CMK (cell line): ENCODE data around the gene GLIS1.

Experiments
- DNase-seq: peaks from one replicate; pipeline ENCODE4 v3.0.0-alpha.2; 2010; ENCODE audit warnings: low read depth

Gene GLIS1

DNA sequence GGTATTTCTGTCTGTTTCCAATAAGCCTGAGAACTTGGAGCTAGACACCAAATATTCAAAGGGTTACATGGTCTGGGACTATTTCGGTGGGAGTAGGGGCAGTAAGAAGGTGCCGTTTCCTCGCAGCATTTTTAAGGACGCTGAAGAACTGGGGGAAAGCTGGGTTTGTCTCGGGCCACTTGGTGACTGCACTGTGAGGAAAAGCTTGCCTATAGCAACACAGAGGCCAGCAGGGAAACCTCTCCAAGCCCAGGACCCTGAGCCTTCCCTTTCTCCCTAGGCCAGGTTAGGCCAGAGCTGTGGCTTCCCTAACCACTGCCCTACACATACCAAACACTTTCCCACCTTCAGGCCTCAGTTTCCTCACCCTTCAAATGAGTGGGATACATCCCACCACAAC is 3.3 kb downstream of the GLIS1 start:
- DNase-seq: no peak

- DNase-seq: no peak
Observed at GRCh38 chr1:53735261-53735660, 3.7 kb downstream of the GLIS1 start.

GRCh38 chr1:53734650-53735211 is 4.2 kb downstream of the GLIS1 start:
- DNase-seq: no peak

DNA sequence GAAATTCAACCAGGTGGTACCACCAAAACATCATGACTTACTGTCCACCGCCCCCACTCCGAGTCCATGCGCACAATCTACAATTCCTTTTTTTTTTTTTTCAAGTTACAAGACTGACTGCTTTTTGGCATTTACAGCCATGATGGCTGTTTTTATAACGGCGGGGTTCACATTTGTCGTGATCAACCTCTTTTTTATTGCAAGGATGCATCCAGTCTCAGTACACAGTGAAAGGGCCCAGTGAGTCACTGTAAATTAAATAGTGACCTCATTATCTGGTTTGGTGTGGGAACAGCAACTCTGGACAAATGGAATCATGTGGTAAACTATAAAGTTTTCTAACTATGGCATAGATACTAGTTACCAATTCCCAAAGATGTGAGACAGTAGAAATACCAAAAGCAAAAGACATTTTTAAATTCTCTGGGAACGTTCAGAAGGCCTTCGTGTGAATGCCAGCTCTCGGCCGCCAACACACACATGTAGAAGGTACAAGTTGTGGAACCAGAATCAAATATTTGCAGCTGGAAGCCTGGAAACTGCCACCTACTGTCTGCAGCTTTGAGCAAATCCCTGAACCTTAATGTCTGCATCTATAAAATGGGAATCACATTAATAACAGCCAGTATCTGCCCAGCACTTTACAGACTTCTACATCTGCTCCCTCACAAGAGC is 4.9 kb downstream of the GLIS1 start:
- no peak for DNase-seq

GRCh38 chr1:53733447-53733931 is 5.5 kb downstream of the GLIS1 start:
- no peak for DNase-seq

- no peak for DNase-seq
Observed at GRCh38 chr1:53732912-53733317, 6.0 kb downstream of the GLIS1 start.

GRCh38 chr1:53732409-53732808 is 6.6 kb downstream of the GLIS1 start:
- no peak for DNase-seq

- no peak for DNase-seq
Observed at GRCh38 chr1:53731779-53732305, 7.1 kb downstream of the GLIS1 start.

GRCh38 chr1:53731043-53731600 is 7.8 kb downstream of the GLIS1 start:
- DNase-seq: no peak

DNA sequence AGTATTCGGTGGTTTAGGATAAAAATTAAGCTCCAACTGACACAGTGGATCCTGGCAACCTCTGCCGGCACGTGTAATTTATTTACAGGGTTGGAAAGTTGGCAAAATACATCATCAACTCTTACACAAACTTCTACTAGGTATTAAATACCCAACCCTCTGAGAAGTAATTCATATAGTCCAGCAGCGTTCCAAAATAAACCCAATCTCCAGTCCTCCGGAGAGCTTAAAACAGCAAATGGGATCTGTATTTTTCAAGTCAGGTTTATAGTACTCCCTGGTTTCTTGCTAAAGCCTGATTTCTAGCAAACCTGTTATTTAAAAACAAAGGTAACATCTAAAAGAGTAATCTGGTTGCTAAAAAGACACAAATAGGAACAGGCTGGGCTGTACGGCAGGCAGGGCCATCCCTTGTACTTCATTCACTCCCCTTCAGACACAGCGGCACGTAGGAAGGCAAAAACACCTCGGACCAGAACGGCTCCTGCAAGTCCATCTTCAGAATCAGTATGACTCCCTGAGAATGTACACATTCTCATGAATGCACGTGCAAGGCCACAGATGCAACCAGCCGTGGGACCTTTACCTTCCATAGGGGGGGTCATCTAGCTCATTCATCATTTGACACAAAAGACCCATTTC is 8.6 kb downstream of the GLIS1 start:
- no peak for DNase-seq

DNA sequence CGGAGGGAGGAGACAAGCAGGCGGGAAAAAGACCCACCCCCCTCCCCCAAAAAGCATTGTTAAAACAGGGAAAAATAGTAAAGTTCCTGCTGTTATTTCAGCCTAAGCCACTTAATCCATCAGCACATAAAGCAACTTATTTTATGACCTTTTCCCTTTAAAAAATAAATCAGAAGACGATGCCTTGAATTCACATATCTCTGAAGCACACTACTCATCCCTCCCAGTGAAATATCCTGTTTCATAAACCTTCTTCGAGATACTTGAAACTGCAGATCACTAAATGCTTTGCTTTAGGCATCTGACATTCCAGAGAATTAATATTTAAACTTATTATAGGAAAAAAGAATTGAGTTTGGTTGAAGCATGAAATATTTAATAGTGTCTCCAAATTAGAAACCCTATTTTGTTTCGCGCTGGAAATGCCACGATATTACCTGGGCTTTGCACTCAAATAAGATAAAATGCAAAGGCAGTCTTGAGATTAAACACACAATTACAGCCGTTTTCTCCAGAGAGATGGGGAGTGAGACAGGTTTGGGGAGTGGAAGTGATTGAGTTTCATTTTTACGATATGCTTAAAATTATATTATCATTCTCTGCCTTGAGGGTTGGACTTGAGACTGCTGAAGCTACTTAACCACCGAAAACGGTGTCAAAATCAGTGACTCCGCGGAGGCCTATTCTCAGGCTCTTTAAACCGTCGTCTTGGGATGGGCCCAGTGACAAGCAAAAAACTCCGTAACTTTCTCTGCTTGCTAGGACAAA is 9.3 kb downstream of the GLIS1 start:
- no peak for DNase-seq

- DNase-seq: no peak
Observed at GRCh38 chr1:53728702-53729455, 10.1 kb downstream of the GLIS1 start.

DNA sequence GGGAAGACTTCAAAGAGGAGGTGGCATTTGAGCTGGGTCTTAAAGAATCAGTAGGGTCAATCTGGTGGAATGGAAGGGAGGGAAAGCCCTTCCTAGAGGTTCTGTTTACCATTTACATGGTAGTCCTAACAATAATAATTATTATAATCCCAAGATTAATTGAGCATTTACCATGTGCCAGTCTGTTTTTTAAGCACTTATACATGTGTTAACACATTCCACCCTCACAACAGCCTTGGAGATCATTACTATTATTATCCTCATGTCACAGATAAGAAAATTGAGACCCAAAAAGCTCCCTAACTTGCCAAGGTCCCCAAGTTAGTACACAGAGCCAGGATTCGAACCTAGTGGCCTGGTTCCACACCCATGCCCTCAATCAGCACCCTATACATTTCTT is 10.8 kb downstream of the GLIS1 start:
- DNase-seq: no peak

DNA sequence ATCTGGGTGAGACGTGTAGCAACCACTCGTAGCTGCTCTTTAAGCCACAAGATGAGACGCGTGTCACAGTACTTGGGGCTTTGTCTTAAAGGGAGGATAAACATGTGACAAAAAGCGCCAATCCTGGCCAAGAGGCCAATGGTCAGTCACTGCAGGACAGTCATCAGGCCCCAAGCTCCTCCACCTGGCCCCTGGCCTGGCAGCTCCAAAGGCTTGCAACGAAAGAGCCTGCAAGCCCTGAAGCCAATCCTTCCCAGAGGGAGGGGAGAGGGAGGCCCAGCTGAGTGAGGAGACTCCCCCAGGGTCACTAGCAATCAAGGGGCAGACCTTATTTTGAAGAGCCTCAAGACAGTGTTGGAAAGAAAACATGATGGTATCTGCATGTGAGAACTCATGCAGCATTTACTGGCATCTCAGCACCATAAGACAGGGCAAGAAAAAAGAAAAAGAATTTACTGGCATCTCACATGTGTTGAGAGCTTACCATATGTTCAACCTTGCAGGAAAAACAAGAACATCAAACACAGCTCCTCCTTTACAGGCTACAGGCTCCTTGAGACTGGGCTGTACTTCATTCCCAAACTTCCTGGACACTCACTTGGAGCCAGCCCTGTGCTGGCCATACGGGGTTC is 11.4 kb downstream of the GLIS1 start:
- DNase-seq: no peak

GRCh38 chr1:53726009-53726600 is 12.9 kb downstream of the GLIS1 start:
- no peak for DNase-seq

DNA sequence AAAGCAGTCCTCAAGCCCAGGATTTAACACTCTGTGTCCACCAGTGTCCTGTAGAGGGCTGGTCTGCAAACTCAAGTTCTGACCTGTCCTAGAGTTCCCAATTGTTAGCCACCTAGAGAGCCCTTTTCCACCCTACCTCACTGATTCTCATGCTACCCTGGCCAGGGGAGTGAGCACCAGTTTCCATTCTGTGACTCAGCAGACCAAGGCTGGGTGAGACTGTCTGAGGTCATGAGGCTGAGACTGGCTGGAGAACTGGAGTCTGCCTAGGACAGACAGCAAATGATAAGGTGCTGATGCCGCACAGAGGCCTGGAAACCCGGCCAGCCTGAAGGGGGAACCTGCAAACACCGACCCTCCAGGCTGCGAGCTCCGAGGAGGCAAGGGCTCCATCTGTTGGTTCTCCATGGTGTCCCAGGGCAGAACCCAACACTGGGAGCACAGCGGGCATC is 13.7 kb downstream of the GLIS1 start:
- DNase-seq: no peak

DNA sequence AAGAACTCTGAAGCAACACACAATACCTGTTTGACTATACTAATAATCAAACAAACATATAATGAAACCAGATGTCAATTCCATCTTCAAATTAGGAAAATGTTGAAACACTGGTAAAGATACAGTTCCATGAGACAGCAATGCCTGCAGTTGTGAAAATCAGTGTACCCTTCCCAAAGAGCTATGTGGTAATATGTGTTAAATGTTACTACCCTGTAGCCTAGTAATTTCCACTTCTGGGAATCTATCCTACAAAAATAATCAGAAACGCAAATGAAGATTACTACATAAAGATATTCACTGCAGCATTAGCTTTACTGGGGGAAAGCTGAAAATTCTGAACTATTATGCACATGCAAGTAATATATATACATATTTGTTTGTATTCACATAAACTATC is 16.9 kb downstream of the GLIS1 start:
- DNase-seq: no peak

DNA sequence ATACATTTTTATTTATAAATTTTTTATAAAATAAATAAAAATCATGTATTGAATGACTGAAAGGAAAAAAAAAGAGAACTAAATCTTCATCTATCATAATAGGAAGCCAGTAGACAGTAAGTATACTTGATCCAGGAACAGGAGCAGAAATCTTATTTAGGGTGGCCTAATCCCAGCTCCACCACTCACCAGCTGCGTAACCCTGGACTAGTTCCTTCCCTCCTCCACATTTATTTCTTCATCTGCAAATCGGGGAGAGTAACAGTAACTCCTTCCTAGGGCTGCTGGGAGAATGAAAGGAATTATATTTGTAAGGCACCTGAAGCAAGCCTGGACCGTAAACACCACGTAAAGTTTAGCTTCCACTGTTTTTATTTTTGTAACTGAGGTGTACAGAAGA is 17.9 kb downstream of the GLIS1 start:
- no peak for DNase-seq

GRCh38 chr1:53719469-53719868 is 19.5 kb downstream of the GLIS1 start:
- DNase-seq: no peak

GRCh38 chr1:53718443-53718842 is 20.5 kb downstream of the GLIS1 start:
- DNase-seq: no peak
